ENCODE data around the gene OGFRL1. TPM values are rescaled to one million over a fixed set of nuclear protein-coding genes. Genes with fewer than 3 reads are reported as not detected.
A peak's percentile ranks its signal among the peaks of the same experiment; 100 is the strongest.

OGFRL1 gene
- total and polyA plus RNA-seq, 8 donors, result 12.4 to 28.9 (median 14.7) TPM

DNA sequence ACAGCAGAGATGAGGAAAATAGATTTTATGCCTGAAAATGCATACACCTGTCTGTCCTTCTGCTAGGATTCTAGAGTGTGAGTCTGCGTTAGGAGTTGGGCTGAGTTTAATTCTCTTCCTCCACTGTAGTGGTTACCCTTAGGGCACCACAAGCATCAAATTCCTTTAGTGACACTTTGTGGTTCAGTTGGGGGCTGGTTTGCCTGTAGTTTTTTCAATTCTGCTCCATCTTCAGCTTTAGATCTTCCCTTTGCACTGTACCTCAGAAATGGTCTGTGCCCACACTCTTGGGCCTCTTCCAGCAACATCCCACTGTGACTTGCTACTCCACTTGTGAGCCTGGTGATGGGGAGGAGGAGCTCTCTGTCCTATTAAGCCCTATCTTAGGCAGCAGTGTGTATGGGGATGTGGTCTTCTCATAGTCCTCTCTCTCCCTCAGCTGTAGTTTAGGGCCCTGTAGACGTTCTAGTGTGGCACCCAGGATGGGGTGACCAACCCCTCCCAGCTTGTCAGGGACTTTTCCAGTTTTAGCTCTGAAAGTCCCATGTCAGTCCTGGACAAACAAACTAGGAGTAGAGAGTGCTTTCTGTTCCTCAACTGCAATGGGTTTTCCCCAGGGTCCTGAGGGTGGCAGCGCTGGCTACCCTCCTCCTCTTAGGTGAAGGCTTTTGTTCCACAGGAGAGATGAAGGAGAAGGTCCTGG lies 19.7 kb upstream of the OGFRL1 start:
- H3K36me3 ChIP-seq, result no peaks in the 10 kb centered on the region
- H3K4me1 ChIP-seq, result no peaks in the 10 kb centered on the region
- DNase-seq, result no peak
- TF ChIP-seq, protein P1, sequence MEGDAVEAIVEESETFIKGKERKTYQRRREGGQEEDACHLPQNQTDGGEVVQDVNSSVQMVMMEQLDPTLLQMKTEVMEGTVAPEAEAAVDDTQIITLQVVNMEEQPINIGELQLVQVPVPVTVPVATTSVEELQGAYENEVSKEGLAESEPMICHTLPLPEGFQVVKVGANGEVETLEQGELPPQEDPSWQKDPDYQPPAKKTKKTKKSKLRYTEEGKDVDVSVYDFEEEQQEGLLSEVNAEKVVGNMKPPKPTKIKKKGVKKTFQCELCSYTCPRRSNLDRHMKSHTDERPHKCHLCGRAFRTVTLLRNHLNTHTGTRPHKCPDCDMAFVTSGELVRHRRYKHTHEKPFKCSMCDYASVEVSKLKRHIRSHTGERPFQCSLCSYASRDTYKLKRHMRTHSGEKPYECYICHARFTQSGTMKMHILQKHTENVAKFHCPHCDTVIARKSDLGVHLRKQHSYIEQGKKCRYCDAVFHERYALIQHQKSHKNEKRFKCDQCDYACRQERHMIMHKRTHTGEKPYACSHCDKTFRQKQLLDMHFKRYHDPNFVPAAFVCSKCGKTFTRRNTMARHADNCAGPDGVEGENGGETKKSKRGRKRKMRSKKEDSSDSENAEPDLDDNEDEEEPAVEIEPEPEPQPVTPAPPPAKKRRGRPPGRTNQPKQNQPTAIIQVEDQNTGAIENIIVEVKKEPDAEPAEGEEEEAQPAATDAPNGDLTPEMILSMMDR (IDR thresholded peaks at IDR 0.05), result no peak
- no peaks in the 10 kb centered on the region for H3K27me3 ChIP-seq
- H3K4me3 ChIP-seq, result no peak overlapping the region
- intact Hi-C loops (cut with DNase I), result no loop called here
- ATAC-seq, result no peak
- peaks cover 0 to 8% of the 10 kb centered on the region in 2 donors for H3K9me3 ChIP-seq
- no peak overlapping the region for H3K27ac ChIP-seq

DNA sequence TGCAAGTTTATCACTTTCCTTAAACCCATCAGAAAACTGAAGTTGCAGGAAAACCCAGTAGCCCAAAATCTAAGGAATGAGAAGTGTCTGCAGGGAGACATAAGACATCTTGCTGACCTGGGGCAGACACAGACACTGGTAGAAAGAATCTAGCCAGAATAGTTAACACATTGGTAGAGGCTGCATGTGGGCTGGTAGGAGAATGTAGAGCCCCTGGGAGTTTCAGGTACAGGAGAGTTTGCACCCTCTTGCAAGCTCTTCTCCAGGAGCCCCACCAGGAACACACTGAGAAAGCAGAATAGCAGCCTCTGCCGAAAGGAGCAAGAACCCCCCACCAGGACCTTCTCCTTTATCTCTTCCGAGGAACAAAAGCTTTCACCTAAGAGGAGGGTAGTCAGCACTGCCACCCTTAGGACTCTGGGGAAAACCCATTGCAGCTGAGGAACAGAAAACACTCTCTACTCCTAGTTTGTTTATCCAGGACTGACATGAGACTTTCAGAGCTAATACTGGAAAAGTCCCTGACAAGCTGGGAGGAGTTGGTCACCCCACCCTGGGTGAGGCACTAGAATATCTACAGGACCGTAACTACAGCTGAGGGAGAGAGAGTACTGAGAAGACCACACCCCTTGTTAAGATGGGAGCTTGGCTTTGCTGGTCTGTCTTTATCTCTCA lies 10.5 kb upstream of the OGFRL1 start:
- no peak overlapping the region for H3K27ac ChIP-seq
- intact Hi-C loops (cut with DNase I), result no loop called here
- TF ChIP-seq, protein P1 (IDR thresholded peaks at IDR 0.05), result no peak
- no peaks in the 10 kb centered on the region for H3K36me3 ChIP-seq
- H3K27me3 ChIP-seq, result no peaks in the 10 kb centered on the region
- DNase-seq, result no peak
- no peak overlapping the region for H3K4me3 ChIP-seq
- H3K4me1 ChIP-seq, result no peaks in the 10 kb centered on the region
- ATAC-seq, result peak; percentile 39
- no peaks in the 10 kb centered on the region for H3K9me3 ChIP-seq

DNA sequence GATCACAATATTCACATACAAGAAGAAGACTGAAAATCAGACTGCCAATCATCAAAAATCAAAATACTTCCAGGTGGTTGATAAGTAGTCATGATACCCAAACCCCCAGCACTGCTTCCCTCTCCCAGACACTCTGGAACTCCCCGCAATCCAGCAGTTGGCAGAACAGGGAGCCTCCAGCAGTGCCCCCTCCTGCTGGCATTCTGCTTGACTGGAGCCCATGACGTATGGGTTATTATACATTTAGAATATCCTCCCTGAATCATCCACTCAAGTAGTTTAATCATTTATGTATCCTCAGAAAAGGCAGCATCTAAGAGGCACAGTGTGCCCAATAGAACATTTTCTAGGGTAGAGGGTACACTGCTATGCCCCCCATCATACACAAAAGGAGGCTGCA lies 9.3 kb upstream of the OGFRL1 start:
- H3K9me3 ChIP-seq, result no peaks in the 10 kb centered on the region
- DNase-seq, result no peak
- no peaks in the 10 kb centered on the region for H3K36me3 ChIP-seq
- intact Hi-C loops (cut with DNase I), result no loop called here
- H3K27ac ChIP-seq, result no peak overlapping the region
- no peaks in the 10 kb centered on the region for H3K27me3 ChIP-seq
- H3K4me3 ChIP-seq, result no peak overlapping the region
- ATAC-seq, result no peak
- no peaks in the 10 kb centered on the region for H3K4me1 ChIP-seq
- TF ChIP-seq, protein P1 (IDR thresholded peaks at IDR 0.05), result no peak

DNA sequence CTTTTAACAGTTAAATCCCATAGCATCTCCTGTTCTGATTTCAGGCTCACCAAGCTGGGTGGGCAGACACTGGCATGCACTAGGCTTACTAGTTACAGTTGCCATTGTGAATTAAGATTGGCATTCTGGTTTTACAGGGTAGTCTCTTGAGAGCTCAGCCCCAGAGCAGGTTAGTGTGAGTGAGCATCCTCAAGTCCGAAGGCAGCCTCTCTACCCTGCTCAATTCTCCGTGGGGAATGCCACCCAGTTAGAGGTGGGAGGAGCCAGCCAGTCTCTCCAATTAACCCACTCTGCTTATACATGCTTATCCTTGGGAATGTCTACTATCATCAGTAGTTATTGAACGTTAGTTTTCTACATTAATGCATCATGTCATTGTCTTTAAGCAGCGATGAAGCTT lies 8.9 kb upstream of the OGFRL1 start:
- no peak overlapping the region for H3K4me3 ChIP-seq
- H3K36me3 ChIP-seq, result no peaks in the 10 kb centered on the region
- H3K27me3 ChIP-seq, result no peaks in the 10 kb centered on the region
- no peak for DNase-seq
- no peaks in the 10 kb centered on the region for H3K9me3 ChIP-seq
- intact Hi-C loops (cut with DNase I), result no loop called here
- no peaks in the 10 kb centered on the region for H3K4me1 ChIP-seq
- TF ChIP-seq, protein P1 (IDR thresholded peaks at IDR 0.05), result no peak
- ATAC-seq, result no peak
- H3K27ac ChIP-seq, result no peak overlapping the region

DNA sequence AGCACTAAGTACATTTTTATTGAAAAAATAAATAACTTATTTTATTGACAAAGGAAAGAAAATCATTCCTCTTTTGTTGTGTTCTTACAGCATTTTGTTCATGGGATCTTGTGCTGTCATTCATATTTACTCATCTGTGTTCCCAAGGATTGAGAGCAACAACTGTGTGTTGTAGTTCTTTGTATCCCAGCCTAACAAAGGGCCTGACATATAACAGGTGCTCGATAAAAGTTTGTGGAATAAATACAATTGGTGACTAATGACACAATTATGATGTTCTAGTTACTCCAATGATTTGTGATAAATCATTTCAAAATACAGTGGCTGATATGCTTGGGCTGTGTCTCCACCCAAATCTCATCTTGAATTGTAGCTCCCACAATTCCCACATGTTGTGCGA lies 7.9 kb upstream of the OGFRL1 start:
- no peak for DNase-seq
- Histone ChIP-seq H3K4me3 (no peak overlapping the region), H3K4me1 (no peaks in the 10 kb centered on the region), H3K27ac (no peak overlapping the region), H3K27me3 (no peaks in the 10 kb centered on the region), H3K9me3 (no peaks in the 10 kb centered on the region), H3K36me3 (no peaks in the 10 kb centered on the region)
- TF ChIP-seq, protein P1 (IDR thresholded peaks at IDR 0.05), result no peak
- intact Hi-C loops (cut with DNase I), result no loop called here
- ATAC-seq, result no peak

Measured in left lung (tissue), 10 donors.